Mesenchymal stem cell (in vitro differentiated cells and primary cell): ENCODE data around the gene LRP8.

Experiments used
- DNase-seq: peaks from one replicate; pipeline ENCODE4 v3.0.0-alpha.2; 2013
- H2AFZ ChIP-seq: one replicate; pipeline ENCODE4 v1.6.1; 2013; ENCODE audit warnings: low read depth, mild to moderate bottlenecking, control low read depth, inconsistent platforms, low read length, moderate library complexity
- H2AK5ac ChIP-seq: 2 replicates; pipeline ENCODE4 v1.6.1; 2013; ENCODE audit warnings: low read length, moderate library complexity, mild to moderate bottlenecking, inconsistent platforms; ENCODE audit not compliant: severe bottlenecking
- H2BK120ac ChIP-seq: one replicate; pipeline ENCODE4 v1.6.1; 2013; ENCODE audit warnings: low read depth, mild to moderate bottlenecking, inconsistent platforms, low read length, moderate library complexity
- H2BK12ac ChIP-seq, 2 experiments: one replicate each; pipeline ENCODE4 v1.6.1; 2013; ENCODE audit warnings: inconsistent platforms in 2 of 2, low read length in 2 of 2, mild to moderate bottlenecking in 2 of 2, moderate library complexity in 2 of 2, control low read depth in 1 of 2
- H2BK15ac ChIP-seq: one replicate; pipeline ENCODE4 v1.6.1; 2013; ENCODE audit warnings: mild to moderate bottlenecking, low read depth, inconsistent platforms; ENCODE audit not compliant: poor library complexity, severe bottlenecking
- H2BK5ac ChIP-seq: 2 replicates; pipeline ENCODE4 v1.6.1; 2013; ENCODE audit warnings: low read depth, mild to moderate bottlenecking, low read length, control low read depth, inconsistent platforms; ENCODE audit not compliant: poor library complexity, severe bottlenecking
- H3K14ac ChIP-seq, 2 experiments: one replicate each; pipeline ENCODE4 v1.6.1; 2013; ENCODE audit warnings: inconsistent platforms in 2 of 2, low read length in 2 of 2, control low read depth in 1 of 2, mild to moderate bottlenecking in 1 of 2, moderate library complexity in 1 of 2
- H3K18ac ChIP-seq, 2 experiments: one replicate each; pipeline ENCODE4 v1.6.1; 2013; ENCODE audit warnings: inconsistent platforms in 2 of 2, low read length in 2 of 2, control low read depth in 1 of 2, low read depth in 1 of 2, mild to moderate bottlenecking in 1 of 2
- H3K23ac ChIP-seq, 2 experiments: one replicate each; pipeline ENCODE4 v1.6.1; 2013; ENCODE audit warnings: inconsistent platforms in 2 of 2, low read length in 2 of 2, mild to moderate bottlenecking in 2 of 2, moderate library complexity in 2 of 2, control low read depth in 1 of 2
- H3K27ac ChIP-seq: 2 replicates; pipeline ENCODE4 v1.5.1; 2013; ENCODE audit warnings: mild to moderate bottlenecking, moderate library complexity, low read length, control low read depth, inconsistent platforms; ENCODE audit not compliant: poor library complexity, severe bottlenecking
- H3K27me3 ChIP-seq, 2 experiments: 2 replicates each; pipeline versions ENCODE4 v1.6.1 to v1.7.0; 2013; ENCODE audit warnings: low read length in 2 of 2, mild to moderate bottlenecking in 2 of 2, moderate library complexity in 2 of 2, control low read depth in 1 of 2, inconsistent platforms in 1 of 2; ENCODE audit not compliant: control insufficient read depth in 1 of 2, insufficient read depth in 1 of 2
- H3K36me3 ChIP-seq, 2 experiments: 2 replicates each; pipeline versions ENCODE4 v1.6.1 to v1.7.0; 2013; ENCODE audit warnings: low read length in 2 of 2, control low read depth in 1 of 2, inconsistent platforms in 1 of 2, low read depth in 1 of 2, mild to moderate bottlenecking in 1 of 2; ENCODE audit not compliant: insufficient read depth in 2 of 2, control insufficient read depth in 1 of 2
- H3K4ac ChIP-seq, 2 experiments: one replicate each; pipeline ENCODE4 v1.6.1; 2013; ENCODE audit warnings: inconsistent platforms in 2 of 2, low read length in 2 of 2, mild to moderate bottlenecking in 2 of 2, moderate library complexity in 2 of 2, control low read depth in 1 of 2, low read depth in 1 of 2
- H3K4me1 ChIP-seq: 2 replicates; pipeline ENCODE4 v1.6.1; 2013; ENCODE audit warnings: low read depth, low read length, control low read depth; ENCODE audit not compliant: control insufficient read depth, insufficient read depth
- H3K4me2 ChIP-seq: 2 replicates; pipeline ENCODE4 v1.6.1; 2013; ENCODE audit warnings: low read length, mild to moderate bottlenecking, inconsistent platforms; ENCODE audit not compliant: poor library complexity, severe bottlenecking
- H3K4me3 ChIP-seq, 2 experiments: 2 replicates each; pipeline versions ENCODE4 v1.5.1 to v1.7.0; 2013; ENCODE audit warnings: low read length in 2 of 2, mild to moderate bottlenecking in 2 of 2, control low read depth in 1 of 2, low read depth in 1 of 2; ENCODE audit not compliant: insufficient read depth in 1 of 2
- H3K79me1 ChIP-seq: replicated peaks from 2 replicates; pipeline ENCODE4 v1.6.1; 2013; ENCODE audit warnings: mild to moderate bottlenecking, control low read depth, low read length, inconsistent platforms; ENCODE audit not compliant: poor library complexity, severe bottlenecking
- H3K9ac ChIP-seq: 2 replicates; pipeline ENCODE4 v1.7.0; 2013; ENCODE audit warnings: mild to moderate bottlenecking, low read length, moderate library complexity
- H3K9me3 ChIP-seq: 2 replicates; pipeline ENCODE4 v1.7.0; 2013; ENCODE audit warnings: mild to moderate bottlenecking, low read length; ENCODE audit not compliant: control insufficient read depth
- H4K8ac ChIP-seq: one replicate; pipeline ENCODE4 v1.6.1; 2013; ENCODE audit warnings: inconsistent platforms, mild to moderate bottlenecking, low read length, moderate library complexity
- H4K91ac ChIP-seq: one replicate; pipeline ENCODE4 v1.6.1; 2013; ENCODE audit warnings: mild to moderate bottlenecking, low read length, inconsistent platforms
- WGBS: methylation state at CpG from one replicate; pipeline ENCODE4 v1.1.7; 2013; ENCODE audit warnings: mixed read lengths; 5-methylcytosine and 5-hydroxymethylcytosine counted together

Gene LRP8

DNA sequence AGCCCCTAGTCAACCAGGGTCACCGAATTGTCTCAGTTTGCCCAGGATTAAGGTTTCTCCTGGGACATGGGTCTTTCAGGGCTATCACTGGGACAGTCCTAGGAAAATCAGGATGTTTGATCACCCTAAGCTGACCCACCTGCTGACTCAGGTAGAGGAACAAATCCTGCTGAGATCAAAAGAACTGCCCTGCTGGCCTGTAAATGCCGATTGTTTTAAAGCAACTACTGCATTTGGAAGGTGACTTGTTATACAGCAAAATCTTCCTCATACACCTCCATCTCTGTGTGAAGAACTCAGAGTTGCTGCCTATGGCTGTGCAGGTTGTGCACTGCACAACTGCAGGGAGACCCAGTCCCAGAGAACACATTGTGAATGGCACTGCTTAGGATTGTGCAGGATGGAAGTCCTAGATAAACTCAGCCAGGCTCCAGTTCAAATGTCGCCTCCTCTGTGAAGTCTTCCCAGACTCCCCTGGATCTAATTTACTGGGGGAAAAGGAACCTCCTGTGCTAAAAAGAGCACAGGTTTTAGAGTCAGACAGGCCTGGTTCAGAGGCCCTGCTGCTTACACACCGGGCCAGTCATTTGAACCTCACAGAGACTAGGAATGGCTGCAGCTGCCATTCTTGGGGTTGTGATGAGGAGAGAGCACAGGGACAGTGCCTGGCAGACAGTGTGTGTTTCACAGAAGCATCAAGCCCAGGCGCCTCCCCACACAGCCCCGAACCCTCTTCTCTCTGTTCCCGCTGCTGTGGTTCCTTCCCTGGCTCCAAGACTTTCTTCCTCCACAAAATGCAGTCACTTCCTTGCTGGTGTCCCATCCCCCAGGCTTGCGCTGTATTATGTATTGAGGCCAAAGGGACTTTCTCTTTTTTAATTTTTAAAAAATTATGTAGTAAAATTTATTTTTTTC lies 23.2 kb upstream of the LRP8 start:
- no peaks in the 10 kb centered on the region for H3K36me3 ChIP-seq
- H4K91ac ChIP-seq = no peak overlapping the region
- H2AK5ac ChIP-seq = no peak overlapping the region
- peaks cover 12% of the 10 kb centered on the region for H3K9me3 ChIP-seq
- H3K23ac ChIP-seq = no peak overlapping the region
- 86% methylated on average over 7 of the region's 8 CpGs for WGBS
- no peaks in the 10 kb centered on the region for H3K79me1 ChIP-seq
- H2BK12ac ChIP-seq = no peak overlapping the region
- no peak overlapping the region for H3K4me2 ChIP-seq
- no peak overlapping the region for H3K27ac ChIP-seq
- no peak overlapping the region for H3K18ac ChIP-seq
- H3K14ac ChIP-seq = no peak overlapping the region
- H2BK120ac ChIP-seq = no peak overlapping the region
- H3K9ac ChIP-seq = no peak overlapping the region
- DNase-seq = no peak
- H3K4ac ChIP-seq = no peak overlapping the region
- no peak overlapping the region for H2BK5ac ChIP-seq
- no peak overlapping the region for H4K8ac ChIP-seq
- no peak overlapping the region for H3K4me3 ChIP-seq
- peaks cover 5% of the 10 kb centered on the region for H3K4me1 ChIP-seq
- no peak overlapping the region for H2AFZ ChIP-seq
- no peak overlapping the region for H2BK15ac ChIP-seq
- H3K27me3 ChIP-seq = peaks cover 0 to 12% of the 10 kb centered on the region in 2 experiments

DNA sequence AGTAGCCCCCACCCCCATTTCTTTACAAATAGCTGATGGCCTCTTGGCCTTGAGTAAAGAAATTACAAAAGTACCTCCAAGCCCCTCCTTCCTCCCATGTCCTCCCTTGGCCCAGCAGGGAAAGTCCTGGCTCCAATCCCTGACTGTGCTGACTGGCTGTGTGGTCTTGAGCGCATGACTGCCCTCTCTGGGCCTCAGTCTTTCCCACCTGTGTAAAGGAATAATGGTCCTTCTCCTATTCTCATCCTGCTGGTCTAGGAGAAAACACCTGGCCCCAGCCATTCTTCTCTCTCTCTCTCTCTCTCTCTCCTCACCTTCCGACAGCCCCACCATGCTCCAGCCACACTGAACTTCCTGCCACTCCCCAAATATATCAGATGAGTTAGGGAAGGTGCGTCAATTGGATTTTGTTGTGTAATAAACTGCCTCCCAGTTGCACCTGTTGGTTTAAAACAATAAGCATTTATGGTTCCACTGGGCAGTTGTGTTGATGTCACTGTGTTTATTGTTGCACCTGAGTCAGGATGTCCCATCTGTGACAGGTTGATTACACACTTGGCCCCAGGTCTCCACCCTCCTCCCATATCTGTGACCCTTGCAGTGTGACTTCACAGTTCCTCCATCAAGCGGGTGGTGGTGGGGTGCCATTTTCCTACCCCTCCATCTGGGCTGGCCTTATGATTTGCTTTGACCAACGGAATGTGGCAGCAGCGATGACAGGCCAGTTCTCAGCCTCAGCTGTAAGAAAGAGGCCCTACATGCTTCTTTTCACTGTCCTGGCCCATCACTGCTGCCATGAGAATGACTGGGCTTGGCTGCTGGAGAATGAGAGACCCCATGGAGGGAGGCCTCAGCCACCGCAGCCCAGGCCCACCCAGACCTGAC lies 22.3 kb upstream of the LRP8 start:
- Histone ChIP-seq H4K8ac (no peak overlapping the region), H3K27ac (no peak overlapping the region), H2BK15ac (no peak overlapping the region), H2AK5ac (no peak overlapping the region), H3K18ac (no peak overlapping the region), H3K36me3 (no peaks in the 10 kb centered on the region), H2AFZ (no peak overlapping the region), H4K91ac (no peak overlapping the region), H3K9me3 (peaks cover 5% of the 10 kb centered on the region), H3K14ac (no peak overlapping the region), H3K79me1 (no peaks in the 10 kb centered on the region), H2BK12ac (no peak overlapping the region), H3K4me3 (no peak overlapping the region), H2BK5ac (no peak overlapping the region), H2BK120ac (no peak overlapping the region), H3K9ac (no peak overlapping the region), H3K4me1 (peaks cover 5% of the 10 kb centered on the region), H3K23ac (no peak overlapping the region), H3K4me2 (no peak overlapping the region), H3K27me3 (peaks cover 0 to 16% of the 10 kb centered on the region in 2 experiments), H3K4ac (no peak overlapping the region)
- no peak for DNase-seq
- 94% methylated on average over 5 of the region's 7 CpGs for WGBS

DNA sequence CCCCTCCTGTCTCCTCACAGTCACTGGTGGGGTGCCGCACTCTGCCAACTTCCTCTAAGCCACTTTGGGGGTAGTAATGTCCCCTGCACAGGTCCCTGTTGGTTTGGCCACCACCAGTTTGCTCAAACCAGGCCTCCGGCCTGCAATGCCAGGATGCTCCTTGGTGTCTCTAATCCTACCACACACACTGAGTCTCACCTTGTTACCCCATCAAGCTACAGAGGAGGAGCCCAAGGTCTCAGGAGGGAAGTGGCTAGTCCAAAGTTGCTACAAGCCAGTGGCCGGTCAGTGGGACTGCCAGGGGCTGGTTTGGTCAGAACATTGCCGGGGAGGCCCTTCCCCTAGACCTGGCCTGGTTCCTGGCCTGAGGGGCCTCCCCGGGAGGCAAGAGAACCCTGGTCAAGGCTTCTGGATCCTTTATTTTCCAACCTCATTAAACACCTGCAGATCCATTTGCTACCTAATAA lies 21.5 kb upstream of the LRP8 start:
- Histone ChIP-seq H4K8ac (no peak overlapping the region), H2BK12ac (no peak overlapping the region), H2AFZ (no peak overlapping the region), H2AK5ac (no peak overlapping the region), H3K4me3 (no peak overlapping the region), H3K18ac (no peak overlapping the region), H2BK120ac (no peak overlapping the region), H3K9ac (no peak overlapping the region), H3K4me2 (no peak overlapping the region), H3K23ac (no peak overlapping the region), H3K9me3 (no peaks in the 10 kb centered on the region), H3K36me3 (no peaks in the 10 kb centered on the region), H3K4me1 (peaks cover 5% of the 10 kb centered on the region), H2BK5ac (no peak overlapping the region), H4K91ac (no peak overlapping the region), H3K14ac (no peak overlapping the region), H3K4ac (no peak overlapping the region), H3K27ac (no peak overlapping the region), H3K27me3 (peaks cover 0 to 21% of the 10 kb centered on the region in 2 experiments), H3K79me1 (no peaks in the 10 kb centered on the region), H2BK15ac (no peak overlapping the region)
- WGBS = 87% methylated on average over 4 of the region's 5 CpGs
- DNase-seq = no peak
